Epithelial cell of esophagus (primary cell): Measurements from ENCODE around the gene LRRC17.

ENCODE experiments used
- DNase-seq: peaks from one replicate; pipeline ENCODE4 v3.0.0; 2010; ENCODE audit warnings: low read depth
- H3K4me3 ChIP-seq: 2 replicates; pipeline ENCODE4 v1.5.1; 2011; ENCODE audit warnings: mild to moderate bottlenecking, low read length, control low read depth
- CTCF ChIP-seq: IDR thresholded peaks from 2 replicates; pipeline ENCODE4 v1.5.1; 2011; ENCODE audit warnings: low read depth, mild to moderate bottlenecking, low read length, control low read depth, inconsistent platforms; ENCODE audit not compliant: insufficient read depth; ENCODE audit errors: missing control alignments

Gene LRRC17

GRCh38 chr7:102916426-102916825 is 3.6 kb downstream of the LRRC17 start:
- H3K4me3 ChIP-seq, result no peak overlapping the region
- peak; percentile 66 for DNase-seq
- no peak for TF ChIP-seq CTCF

- H3K4me3 ChIP-seq, result no peak overlapping the region
- TF ChIP-seq CTCF, result no peak
- DNase-seq, result no peak
Measured at GRCh38 chr7:102916881-102917280, 4.1 kb downstream of the LRRC17 start.

GRCh38 chr7:102917436-102918353 is 4.9 kb downstream of the LRRC17 start:
- TF ChIP-seq CTCF, result no peak
- no peak overlapping the region for H3K4me3 ChIP-seq

GRCh38 chr7:102918845-102919244 is 6.0 kb downstream of the LRRC17 start:
- no peak for DNase-seq

More at GRCh38 chr7:102917436-102918353, 4.9 kb downstream of the LRRC17 start:
- DNase-seq, result no peak

GRCh38 chr7:102925976-102926782 is 13.4 kb downstream of the LRRC17 start:
- no peak for TF ChIP-seq CTCF

More at GRCh38 chr7:102918845-102919244, 6.0 kb downstream of the LRRC17 start:
- TF ChIP-seq CTCF, result no peak
- H3K4me3 ChIP-seq, result no peak overlapping the region

GRCh38 chr7:102926783-102927140 is 14.0 kb downstream of the LRRC17 start:
- TF ChIP-seq CTCF, result no peak
- no peak overlapping the region for H3K4me3 ChIP-seq
- DNase-seq, result no peak

More at GRCh38 chr7:102925976-102926782, 13.4 kb downstream of the LRRC17 start:
- DNase-seq, result no peak
- H3K4me3 ChIP-seq, result no peak overlapping the region
